Measurements from ENCODE around the gene NRP1.
"Not testable (repeated sequence)": the region's sequence is repeated elsewhere in the genome, so short reads cannot be mapped to it uniquely, and the experiment has no call there.

The NRP1 gene
- 0 to 3.5 (median 0) reads per million in 3 experiments for total RNA-seq

DNA sequence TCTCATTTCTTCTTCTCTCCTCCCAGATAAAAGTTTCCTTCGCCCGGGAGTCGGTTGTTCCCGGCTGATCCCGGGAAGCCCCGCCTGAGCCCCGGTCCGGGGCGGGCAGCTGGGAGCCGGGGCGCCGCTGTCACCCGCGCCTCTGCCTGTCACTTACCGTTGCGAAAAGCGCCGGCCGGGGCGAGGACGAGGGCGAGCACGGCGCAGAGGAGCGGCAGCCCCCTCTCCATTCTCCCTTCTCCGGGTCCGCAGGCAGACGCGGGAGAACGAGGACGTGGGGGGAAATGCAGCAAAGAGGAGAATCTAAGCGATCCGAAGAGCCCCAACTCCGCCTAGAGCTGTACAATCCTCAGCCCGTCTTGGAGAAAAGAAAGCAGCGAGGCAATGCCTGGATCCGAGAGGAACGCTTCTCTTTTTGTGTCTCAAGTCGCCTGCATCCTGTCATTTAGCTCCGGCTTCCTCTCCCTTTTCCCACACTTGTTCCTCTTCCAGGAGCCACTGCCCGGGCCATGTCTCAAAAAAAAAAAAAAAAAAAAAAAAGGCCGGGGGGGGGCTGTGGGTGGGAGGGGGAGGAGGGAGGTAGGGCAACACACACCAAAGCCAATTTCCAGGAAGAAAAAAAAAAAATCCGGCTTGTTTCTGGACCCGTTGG, at the start of gene NRP1:
Gene NRP1 (minus strand): TSS at position 515 of the 652 bp plus-strand sequence. CDS start 285 bp downstream, at position 230.
- no peak for DNase-seq

DNA sequence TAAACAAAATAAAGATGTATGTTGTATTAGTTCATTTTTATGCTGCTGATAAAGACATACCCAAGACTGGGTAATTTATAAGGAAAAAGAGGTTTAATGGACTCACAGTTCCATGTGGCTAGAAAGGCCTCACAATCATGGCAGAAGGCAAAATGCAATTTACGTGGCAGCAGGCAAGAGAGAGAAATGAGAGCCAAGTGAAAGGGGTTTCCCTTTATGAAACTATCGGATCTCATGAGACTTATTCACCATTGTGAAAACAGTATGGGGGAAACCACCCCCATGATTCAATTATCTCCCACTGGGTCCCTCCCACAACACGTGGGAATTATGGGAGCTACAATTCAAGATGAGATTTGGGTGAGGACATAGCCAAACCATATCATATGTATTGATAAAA, 49.7 kb upstream of the NRP1 start:
- not testable (repeated sequence) for DNase-seq

DNA sequence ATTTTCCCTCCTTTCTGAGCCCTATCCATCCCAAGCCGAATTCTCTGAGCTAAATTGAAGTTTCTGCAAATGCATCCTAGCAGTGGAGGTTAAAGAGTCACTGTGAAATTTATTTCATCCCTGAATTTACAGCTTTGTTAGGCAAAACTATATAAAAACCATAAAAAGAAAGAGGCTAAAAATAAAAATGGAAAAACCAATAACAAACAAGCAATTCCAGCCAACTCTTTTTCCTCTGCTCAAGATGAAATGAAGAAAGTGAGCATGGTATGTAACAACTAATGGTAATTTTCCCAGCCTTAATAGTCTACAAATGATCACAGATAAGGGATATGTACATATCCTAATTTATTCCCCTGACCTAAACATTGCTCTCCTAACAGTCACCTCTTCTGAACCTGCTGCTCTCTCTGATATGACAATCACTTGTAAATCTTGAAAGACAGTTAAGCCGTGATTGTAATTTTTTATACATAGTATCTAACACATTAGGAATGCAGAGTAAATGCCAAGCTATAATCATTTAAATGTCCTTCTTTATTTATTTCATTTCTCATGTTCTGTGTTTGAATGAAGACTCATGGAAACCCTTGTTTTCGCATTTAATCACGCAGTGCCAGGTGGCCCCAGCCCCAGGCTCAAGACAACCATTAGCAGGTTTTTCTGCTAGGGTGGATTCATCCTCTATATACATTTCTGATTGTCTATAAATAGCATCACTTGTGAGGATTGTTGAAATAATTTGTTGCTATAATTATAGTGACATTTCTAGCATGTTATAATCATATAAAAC, 48.6 kb upstream of the NRP1 start:
- DNase-seq, result no peak

DNA sequence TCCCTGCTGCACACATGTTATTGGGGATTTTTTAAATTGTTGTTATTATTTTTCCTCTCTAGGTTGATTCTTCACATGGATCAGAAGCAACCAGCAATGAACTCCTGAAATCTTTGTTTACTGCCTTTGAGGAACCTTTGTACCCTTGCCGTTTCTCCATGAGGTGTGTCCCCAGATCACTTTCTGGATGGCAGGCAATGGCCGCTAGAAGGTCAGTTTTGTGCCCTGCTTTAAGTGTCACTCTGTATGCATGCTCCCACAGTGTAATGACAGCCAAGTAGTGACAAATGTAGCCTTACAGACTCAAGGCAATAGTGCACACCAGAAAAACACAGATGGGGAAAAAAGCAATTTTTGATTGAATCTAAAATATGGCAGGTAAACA, 47.7 kb upstream of the NRP1 start:
- no peak for DNase-seq

DNA sequence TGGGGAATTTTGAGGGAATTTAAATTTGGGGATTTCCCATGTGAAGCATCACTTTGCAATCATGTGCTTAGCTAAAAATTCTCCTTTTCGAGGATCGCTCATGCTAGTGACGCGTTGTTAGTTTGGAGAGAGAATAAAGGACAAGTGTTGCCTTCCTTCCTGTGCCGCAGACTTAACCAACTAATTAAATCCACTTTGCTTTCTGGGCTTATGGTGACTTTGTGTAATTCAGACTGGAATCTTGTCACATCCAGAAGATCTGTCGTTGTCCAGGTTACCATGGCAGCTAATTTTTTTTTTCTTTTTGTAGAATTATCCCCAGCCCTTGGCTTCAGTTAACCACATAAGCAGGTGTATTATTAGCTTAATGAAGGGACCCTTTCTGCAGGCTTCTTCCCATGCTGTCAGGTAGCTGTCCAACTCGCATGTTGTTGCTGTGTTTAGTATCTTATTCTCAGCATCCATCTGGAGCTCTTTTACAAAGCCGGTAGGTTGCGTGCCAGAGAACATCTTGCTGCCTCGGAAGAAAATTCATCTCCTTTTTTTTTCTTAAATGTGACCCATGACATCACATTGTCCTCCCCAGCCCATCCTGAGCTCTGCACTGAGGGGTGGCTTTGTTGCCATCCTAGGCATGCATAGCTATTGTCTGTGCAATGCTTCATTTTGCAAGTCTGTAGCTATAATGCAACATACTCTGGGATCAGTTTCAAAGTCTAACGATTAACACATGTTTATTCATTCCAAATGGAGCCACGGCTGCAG, 47.2 kb upstream of the NRP1 start:
- no peak for DNase-seq

DNA sequence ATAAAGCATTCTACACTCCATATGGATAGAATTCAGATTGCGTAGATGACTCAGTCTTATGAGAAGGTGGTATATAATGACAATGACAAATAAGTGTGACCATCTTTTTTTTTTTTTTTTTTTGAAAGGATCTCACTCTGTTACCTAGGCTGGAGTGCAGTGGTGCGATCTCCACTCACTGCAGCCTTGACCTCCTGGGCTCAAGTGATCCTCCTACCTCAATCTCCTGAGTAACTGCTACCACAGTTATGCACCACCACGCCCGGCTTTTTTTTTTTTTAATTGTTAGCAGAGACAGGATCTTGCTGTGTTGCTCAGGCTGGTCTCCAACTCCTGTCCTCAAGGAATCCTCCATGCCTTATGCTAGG, 43.2 kb upstream of the NRP1 start:
- no peak for DNase-seq

DNA sequence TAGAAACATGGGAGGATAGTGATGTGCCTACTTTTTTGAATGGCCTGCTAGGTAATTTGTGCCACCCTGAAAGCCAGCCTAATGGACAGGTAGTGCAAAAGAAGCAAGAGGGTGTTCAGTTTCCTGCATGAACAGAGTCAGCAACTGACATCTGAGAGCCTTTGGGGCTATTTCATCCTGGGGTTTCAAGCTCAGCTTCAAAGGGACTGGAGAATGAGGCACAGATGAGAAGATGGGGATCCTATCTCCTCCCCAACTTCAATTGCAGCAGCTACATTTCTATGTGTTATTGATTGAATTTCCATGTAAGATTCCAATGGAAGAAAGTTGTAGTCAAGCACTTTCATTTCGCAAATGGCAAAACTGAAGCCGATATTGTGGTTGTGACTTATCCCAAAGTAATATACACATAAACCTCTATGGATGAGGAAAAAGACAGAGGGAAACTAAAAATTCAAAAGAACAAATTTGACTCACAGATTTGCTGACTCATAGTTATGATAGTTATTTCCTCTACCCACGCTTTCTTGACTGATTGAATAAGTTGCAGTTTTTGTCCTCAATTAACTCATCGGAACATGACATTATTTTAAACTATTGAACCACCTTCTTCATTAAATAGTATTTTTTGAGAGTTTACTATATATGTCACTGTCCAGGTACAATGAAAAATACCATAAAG, 42.6 kb upstream of the NRP1 start:
- DNase-seq, result no peak

DNA sequence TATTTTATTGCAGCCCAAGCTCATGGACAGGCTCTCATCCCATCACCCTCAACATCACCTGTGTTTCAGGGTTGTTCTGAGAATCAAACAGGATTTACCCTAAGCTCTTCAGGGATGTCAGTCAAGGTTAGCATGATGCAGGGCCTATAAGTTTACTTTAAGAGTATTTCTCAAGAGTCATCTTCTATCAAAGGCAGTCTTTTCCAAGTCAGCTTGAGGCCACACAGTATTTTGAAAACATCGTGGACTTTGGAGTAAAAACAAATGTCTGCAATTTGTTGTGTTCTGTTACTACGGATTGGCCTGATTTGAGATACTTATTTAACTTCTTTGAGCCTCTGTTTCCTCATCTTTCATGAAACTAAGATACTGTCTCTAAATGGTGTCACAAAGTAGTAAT, 42.0 kb upstream of the NRP1 start:
- no peak for DNase-seq

DNA sequence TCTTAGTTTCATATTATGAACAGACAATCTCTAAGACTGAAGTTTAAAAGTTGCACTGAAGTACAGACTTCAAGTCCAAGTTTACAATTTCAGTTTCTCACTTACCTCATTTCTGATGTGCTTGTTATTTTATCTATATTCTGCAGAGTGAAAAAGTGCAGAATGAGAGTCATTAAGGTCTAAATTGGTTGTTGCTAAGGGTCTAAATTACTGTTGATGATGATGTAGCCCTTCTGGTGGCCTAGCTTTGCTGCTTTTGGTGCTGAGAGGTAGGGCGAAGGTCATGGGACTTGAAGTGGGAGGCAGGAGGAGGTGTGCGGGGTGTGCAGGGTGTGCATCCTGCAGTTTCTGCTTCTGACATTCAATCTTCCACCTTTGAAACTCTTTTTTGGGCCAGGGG, 38.8 kb upstream of the NRP1 start:
- no peak for DNase-seq

DNA sequence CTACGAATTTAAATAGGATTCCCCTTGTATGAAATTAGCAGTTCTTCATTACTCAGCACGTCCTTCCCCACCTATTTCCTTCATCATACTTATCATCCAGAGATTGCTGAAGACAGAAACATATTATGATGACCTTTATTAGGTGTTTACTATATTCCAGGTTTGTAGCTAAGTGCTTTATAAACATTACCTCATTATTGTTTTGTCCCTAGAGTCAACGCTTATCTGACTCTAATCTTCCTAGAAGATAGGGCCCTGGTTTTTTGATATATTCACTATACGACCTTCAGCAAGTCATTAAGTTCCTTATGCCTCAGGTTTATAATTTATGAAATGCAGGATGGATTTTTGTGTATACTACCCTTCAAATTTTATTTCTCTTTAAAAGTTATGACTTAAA, 36.8 kb upstream of the NRP1 start:
- no peak for DNase-seq

DNA sequence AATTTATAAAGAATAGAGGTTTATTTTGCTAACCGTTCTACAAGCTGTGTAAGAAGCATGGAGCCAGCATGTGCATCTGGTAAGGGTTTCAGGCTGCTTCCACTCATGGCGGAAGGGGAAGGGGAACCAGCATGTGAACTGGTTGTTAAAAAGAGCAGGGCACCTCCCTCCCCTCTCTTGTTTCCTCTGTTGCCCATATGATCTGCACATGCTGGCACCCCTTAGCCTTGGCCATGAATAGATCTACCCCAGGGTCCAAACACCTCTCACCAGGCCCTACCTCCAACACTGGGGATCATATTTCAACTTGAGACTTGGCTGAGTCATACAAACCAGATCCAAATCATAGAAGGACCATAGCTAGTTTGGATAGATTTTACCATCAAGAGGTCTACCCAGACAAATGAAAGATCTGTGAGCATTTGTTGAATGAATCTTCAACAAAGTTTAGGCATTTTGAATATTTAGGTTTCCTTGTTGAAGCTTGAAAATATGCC, 36.0 kb upstream of the NRP1 start:
- no peak for DNase-seq

DNA sequence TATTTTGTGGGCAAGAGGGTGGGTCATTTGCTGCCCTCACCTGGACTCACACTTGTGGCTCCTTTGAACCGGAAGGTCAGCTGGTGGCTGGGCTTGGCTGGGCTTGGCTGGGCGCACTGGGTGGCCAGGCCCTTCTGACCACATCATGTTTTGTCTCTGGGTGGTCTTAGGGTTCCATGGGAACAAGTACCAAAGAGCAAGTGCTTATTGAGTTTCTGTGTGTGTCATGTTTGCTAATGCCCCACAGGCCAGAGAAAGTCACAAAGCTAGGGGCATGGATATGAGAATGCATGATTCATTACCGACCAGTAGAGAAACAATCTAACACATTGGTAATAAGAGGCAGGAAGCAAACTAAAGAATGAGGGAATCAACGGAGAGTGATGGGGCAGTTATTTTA, 33.6 kb upstream of the NRP1 start:
- DNase-seq, result no peak

DNA sequence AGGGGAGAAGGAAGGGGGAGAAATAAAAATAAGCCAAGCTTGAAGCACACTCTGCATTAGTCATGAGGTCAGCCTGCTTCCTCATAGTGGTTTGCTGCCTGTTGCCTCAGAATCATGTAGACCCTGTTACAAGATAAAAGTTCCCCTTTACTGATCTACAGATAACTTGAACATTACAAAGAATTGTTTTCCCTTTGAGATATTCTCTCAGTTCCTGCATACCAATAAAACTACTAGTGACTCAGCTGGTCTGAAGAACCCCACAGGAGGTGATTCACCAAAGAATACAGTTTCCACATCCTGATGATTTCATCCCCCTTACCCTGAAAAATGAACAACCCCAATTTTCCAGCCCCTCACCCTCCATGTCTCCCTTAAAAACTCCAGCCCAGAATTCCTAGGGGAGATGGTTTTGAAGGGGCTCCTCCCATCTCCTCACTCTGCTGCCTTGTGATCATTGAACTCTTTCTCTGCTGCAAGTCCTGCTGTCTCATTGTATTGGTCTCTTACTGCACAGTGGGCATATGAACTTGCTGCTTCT, 31.5 kb upstream of the NRP1 start:
- no peak for DNase-seq

DNA sequence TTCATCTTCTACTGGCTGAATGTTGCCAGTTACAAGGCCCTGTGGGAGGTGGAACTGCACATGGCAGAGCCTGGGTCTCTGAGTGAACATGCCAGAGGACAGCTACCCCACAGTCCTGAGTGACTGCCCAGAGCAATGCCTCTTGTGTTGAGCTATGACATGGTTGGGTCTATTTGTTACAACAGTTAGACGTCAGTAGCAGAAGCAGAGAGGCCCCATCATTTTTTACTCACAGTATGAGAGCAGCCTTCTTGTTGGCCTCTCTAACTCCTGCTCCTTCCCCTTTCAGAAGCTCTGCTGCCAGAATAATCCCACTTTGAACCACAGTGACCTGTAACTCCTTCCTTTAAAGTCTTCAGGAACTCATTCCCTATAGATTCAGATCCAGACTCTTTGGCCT, 30.8 kb upstream of the NRP1 start:
- no peak for DNase-seq

DNA sequence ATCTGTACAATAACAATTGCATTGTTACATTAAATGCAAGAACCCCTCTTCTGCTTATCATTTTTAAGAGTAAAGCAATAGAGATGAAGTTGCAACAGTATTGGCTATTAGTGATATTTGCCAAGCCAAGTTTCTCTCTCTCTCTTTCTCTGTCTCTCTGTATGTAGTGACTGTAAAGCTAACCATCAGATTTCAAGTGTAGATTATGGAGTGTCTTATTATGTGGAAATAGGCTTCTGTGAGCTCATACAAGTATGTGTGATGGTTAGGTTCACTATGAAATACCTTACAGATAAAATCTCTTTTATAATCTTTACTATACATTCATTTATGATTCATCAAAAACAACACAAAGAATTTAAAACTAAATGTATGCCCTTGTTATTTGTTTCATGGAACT, 28.6 kb upstream of the NRP1 start:
- DNase-seq, result no peak

DNA sequence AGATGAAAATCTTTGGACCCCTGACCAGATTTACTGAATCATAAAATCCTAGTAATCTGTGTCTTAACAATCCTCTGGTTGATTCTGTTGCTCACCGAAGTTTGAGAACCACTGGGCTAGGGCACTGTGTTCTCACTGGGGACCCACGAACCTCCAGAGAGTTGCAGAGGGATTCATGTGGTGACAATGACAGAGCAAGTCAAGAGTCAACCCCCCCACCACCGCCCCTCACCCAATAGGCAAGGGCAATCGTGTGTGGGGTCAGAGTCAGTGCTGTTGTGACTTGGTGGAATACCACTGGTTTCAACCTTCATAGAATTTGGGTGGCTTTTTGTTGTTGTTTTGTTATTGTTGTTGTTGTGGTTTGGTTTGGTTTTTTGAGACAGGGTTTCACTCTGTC, 23.5 kb upstream of the NRP1 start:
- DNase-seq, result no peak

DNA sequence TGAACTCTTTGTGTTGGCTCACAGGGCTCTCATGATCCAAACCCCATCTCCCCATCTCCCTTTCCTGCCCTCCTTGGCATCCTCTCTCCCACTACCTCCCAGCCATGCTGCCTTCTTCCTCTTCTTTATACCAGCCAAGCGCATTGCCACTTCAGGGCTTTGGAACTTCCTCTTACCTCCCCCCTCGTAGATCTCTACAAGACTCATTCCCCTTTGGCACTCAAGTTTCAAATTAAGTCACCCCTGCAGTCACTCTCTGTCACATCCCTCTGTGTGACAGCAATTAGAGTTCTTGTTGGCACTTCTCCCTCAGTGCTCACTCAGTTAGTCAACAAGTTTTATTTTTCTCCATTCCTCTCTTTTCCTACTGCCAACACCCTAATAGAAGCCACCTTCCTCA, 20.8 kb upstream of the NRP1 start:
- no peak for DNase-seq

DNA sequence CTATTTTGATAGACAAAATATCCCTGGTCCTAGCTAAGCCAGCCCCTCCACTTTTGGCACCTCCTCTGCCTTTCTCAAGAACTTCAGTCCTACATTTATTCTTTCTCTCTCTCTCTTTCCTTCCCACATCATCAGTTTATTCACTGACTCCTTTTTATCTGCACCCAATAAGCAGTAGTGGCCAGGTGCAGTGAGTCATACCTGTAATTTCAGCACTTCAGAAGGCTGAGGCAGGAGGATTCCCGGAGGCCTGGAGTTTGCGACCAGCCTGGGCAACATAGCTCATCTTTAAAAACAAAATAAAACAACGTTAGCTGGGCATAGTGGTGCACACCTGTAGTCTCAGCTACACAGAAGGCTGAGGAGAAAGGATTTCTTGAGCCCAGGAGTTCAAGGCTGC, 19.4 kb upstream of the NRP1 start:
- no peak for DNase-seq

DNA sequence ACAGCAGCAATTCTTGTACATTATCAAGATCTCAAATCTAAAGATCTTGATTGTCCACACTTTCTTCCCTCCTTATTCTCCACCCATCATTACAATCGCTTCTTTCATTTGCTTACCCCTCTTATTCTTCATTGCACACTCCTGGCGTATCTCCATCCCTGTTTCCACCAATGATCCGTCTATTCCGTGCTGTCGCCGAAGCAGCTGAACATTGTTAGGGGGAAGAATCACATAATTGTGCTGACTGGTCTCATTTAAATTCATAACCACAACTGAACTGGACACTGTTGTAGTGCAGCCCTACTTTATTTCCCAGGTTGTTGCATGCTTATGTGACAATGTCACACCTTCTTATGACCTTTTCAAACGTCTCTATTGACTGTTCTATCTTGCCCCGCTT, 18.9 kb upstream of the NRP1 start:
- no peak for DNase-seq

DNA sequence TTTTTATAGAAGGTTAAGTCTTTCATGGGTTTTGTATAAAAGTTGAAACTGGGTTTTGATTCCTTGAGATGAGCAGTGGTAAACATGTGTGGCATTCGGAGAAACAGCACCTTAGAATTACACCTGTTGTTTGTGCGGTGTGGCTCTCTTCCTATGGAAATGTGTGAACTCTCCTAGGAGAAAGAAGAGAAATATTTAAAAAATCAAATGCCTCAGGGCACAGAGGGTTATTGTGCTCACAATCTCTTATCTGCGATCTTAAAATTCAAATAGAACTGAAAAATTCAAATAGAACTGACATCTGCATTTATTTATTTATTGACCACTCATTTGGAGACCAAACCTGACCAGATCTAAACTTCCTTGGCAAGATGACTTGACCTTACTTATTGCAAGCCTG, 18.1 kb upstream of the NRP1 start:
- no peak for DNase-seq

DNA sequence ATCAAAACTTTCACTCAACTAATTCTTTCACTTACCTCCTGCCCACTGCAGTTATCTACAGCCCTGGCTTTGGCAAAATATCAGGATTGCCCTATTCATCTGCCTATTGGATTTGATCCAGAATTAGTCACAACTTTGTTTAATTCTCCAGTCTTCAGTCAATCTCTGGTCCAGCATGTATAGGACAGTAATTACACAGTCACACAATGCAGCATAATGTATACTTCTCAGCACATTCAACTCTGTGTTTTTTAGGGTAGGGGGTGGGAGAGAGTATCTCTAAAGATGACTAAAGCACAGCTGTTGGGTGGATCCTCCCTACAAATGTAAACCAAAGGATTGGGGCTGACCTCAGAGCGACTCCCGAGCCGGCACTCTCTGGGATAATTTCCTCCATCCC, 17.7 kb upstream of the NRP1 start:
- no peak for DNase-seq

DNA sequence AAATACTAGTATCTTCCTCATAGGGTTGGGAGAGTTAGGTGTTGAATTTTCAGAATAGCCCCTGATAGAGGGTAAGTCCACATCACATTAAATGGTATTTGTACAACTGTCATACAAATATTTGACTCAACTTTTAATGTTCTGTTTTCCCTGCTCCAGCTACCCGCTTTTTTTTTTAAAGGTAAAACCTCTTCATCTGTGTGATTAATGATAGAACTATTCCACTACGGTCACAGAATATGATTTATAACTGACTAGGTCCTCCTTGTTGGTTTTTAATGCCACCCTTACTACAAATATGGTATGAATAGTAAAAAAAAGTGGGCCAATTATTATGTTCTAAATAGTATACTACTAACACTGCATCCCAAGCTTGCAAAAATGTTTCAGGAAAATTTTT, 15.6 kb upstream of the NRP1 start:
- no peak for DNase-seq

DNA sequence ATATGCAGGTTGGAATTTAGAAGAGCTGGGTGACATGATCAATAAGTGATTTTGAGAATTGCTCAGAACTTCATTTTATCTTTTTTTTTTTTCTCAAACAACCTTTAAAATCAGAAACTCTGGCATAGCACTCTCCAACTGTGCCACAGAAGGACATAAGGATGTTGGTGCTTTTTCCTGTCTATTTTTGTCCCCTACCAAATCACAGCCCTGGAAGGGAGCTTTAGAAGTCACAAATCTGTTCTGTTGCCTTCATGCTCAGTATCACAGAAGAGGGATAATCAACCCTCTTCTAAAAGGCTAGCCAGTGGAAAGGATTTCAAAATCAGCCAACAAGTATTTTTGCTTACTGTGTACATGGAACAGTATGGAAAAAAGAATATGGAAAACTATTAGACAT, 14.8 kb upstream of the NRP1 start:
- no peak for DNase-seq
